Measurements from ENCODE around the gene PCP2. TPM values are rescaled to one million over a fixed set of nuclear protein-coding genes. Genes with fewer than 3 reads are reported as not detected.

Gene PCP2
- total and polyA plus RNA-seq, 2 donors (not counting 1 experiment from before 2014, with no cell fraction given), result 6.5 to 9.3 TPM

- peak overlapping the region; percentile 85 for H2AFZ ChIP-seq (ENCODE audit: insufficient read depth, low read depth, low read length, poor library complexity, severe bottlenecking)
- H3K9ac ChIP-seq (ENCODE audit: low read length), result peak overlapping the region; percentile 79
- POLR2A ChIA-PET, result interaction anchor here (0.8 to 1.5 kb wide), 6 partner anchors 18 to 126 kb away, joined by 3 to 15 read pairs (median 4); partner anchors contain the start of gene FCER2
- peaks cover 39 to 49% of the 10 kb centered on the region in 2 donors for H3K4me1 ChIP-seq (ENCODE audit: control insufficient read depth in 2 of 2, insufficient read depth in 2 of 2, low read length in 2 of 2)
- peaks cover 26% of the 10 kb centered on the region for H4K20me1 ChIP-seq (ENCODE audit: control insufficient read depth, insufficient read depth, low read length, poor library complexity, severe bottlenecking)
- Mint-ChIP-seq H3K27me3 (peaks cover 16% of the 10 kb centered on the region), H3K4me3 (peak overlapping the region; percentile 87), H3K9me3 (ENCODE audit: insufficient read depth) (no peaks in the 10 kb centered on the region), H3K4me1 (peaks cover 58% of the 10 kb centered on the region), H3K27ac (peak overlapping the region; percentile 80)
- no peak for ATAC-seq (ENCODE audit: low read depth)
- DNase-seq, result no peak
- intact Hi-C loops (cut with micrococcal nuclease), result loop anchor here (1.0 to 5.0 kb wide), 8 partner anchors 22 to 583 kb away; partner anchors contain the start of gene SNAPC2
- 60% methylated on average over 19 of the region's 22 CpGs for WGBS (ENCODE audit: insufficient coverage)
- peaks cover 0 to 9% (median 0%) of the 10 kb centered on the region in 3 donors for H3K9me3 ChIP-seq (ENCODE audit: control extremely low read depth in 1 of 3, control insufficient read depth in 2 of 3, insufficient read depth in 1 of 3, low read length in 2 of 3)
- H3K27ac ChIP-seq (ENCODE audit: low read length in 2 of 2), result no peak overlapping the region
- peaks cover 0 to 18% of the 10 kb centered on the region in 2 experiments for H3K36me3 ChIP-seq (replicated peaks in 1 of 2; ENCODE audit: control extremely low read depth in 1 of 2, control insufficient read depth in 1 of 2, extremely low read depth in 1 of 2, insufficient read depth in 2 of 2, low read length in 1 of 2)
- peak overlapping the region; percentile 94 for H3K4me2 ChIP-seq (replicated peaks; ENCODE audit: low read depth, low read length, poor library complexity, severe bottlenecking)
- peaks cover 32% of the 10 kb centered on the region for H3K79me2 ChIP-seq (ENCODE audit: control insufficient read depth, insufficient read depth, low read length)
- peak overlapping the region in 4 of 5 experiments; percentile 74 to 98 (median 96) for H3K4me3 ChIP-seq (ENCODE audit: control extremely low read depth in 1 of 5, extremely low read depth in 1 of 5, insufficient read depth in 1 of 5, low read depth in 2 of 5, low read length in 4 of 5)
- peaks cover 0 to 23% (median 3%) of the 10 kb centered on the region in 4 experiments for H3K27me3 ChIP-seq (replicated peaks in 1 of 4; ENCODE audit: control extremely low read depth in 1 of 4, control insufficient read depth in 3 of 4, insufficient read depth in 4 of 4, low read length in 3 of 4)
- CTCF ChIA-PET, result interaction anchor here (0.8 to 5.4 kb wide), 36 partner anchors 10 to 340 kb away, joined by 3 to 145 read pairs (median 6); partner anchors contain the start of genes FCER2, PET100, RETN and XAB2
- TF ChIP-seq EZH2 (IDR thresholded peaks at IDR 0.05; ENCODE audit: borderline replicate concordance, insufficient read depth, low read depth, low read length, poor library complexity, severe bottlenecking) (no peak), CTCF (IDR thresholded peaks at IDR 0.05) (no peak)
Observed at GRCh38 chr19:7679771-7680605, 46.5 kb upstream of the PCP2 start.
